ENCODE data around the gene CSRP3. TPM values are rescaled to one million over a fixed set of nuclear protein-coding genes. Genes with fewer than 3 reads are reported as not detected.

The CSRP3 gene
- total and polyA plus RNA-seq, 2 experiments from 2014 or later = 337 to 869 TPM

- Histone ChIP-seq H3K27ac (no peak overlapping the region), H3K27me3 (no peaks in the 10 kb centered on the region), H3K4me3 (no peak overlapping the region), H3K9me3 (ENCODE audit: low read depth) (no peaks in the 10 kb centered on the region), H3K4me1 (ENCODE audit: low read depth) (peaks cover 18% of the 10 kb centered on the region), H3K36me3 (peaks cover 34% of the 10 kb centered on the region)
- no peak for TF ChIP-seq CTCF (IDR thresholded peaks at IDR 0.05; ENCODE audit: low read depth, low read length)
- no peak for DNase-seq (ENCODE audit: low read depth in 1 of 2, low spot score in 1 of 2)
Measured at GRCh38 chr11:19225123-19225522, 23.3 kb upstream of the CSRP3 start.

- peak in 1 of 2 donors; percentile 79 for DNase-seq (ENCODE audit: low read depth in 1 of 2, low spot score in 1 of 2)
- Histone ChIP-seq H3K4me1 (ENCODE audit: low read depth) (peaks cover 31% of the 10 kb centered on the region), H3K9me3 (ENCODE audit: low read depth) (no peaks in the 10 kb centered on the region), H3K27ac (peak overlapping the region; percentile 76), H3K27me3 (no peaks in the 10 kb centered on the region), H3K36me3 (peaks cover 17% of the 10 kb centered on the region), H3K4me3 (no peak overlapping the region)
- no peak for TF ChIP-seq CTCF (IDR thresholded peaks at IDR 0.05; ENCODE audit: low read depth, low read length)
Measured at GRCh38 chr11:19220903-19221724, 19.3 kb upstream of the CSRP3 start.

- H3K36me3 ChIP-seq = peaks cover 1% of the 10 kb centered on the region
- DNase-seq (ENCODE audit: low read depth in 1 of 2, low spot score in 1 of 2) = peak in 1 of 2 donors; percentile 13
- no peak overlapping the region for H3K4me3 ChIP-seq
- peaks cover 31% of the 10 kb centered on the region for H3K4me1 ChIP-seq (ENCODE audit: low read depth)
- H3K27ac ChIP-seq = peak overlapping the region; percentile 3
- H3K27me3 ChIP-seq = no peaks in the 10 kb centered on the region
- TF ChIP-seq CTCF (IDR thresholded peaks at IDR 0.05; ENCODE audit: low read depth, low read length) = no peak
- no peaks in the 10 kb centered on the region for H3K9me3 ChIP-seq (ENCODE audit: low read depth)
Measured at GRCh38 chr11:19218786-19219460, 17.1 kb upstream of the CSRP3 start.

- Histone ChIP-seq H3K4me1 (ENCODE audit: low read depth) (peaks cover 31% of the 10 kb centered on the region), H3K4me3 (no peak overlapping the region), H3K27ac (peak overlapping the region; percentile 3), H3K27me3 (no peaks in the 10 kb centered on the region), H3K36me3 (no peaks in the 10 kb centered on the region), H3K9me3 (ENCODE audit: low read depth) (no peaks in the 10 kb centered on the region)
- no peak for DNase-seq (ENCODE audit: low read depth in 1 of 2, low spot score in 1 of 2)
- no peak for TF ChIP-seq CTCF (IDR thresholded peaks at IDR 0.05; ENCODE audit: low read depth, low read length)
Measured at GRCh38 chr11:19218216-19218615, 16.4 kb upstream of the CSRP3 start.

- no peak for TF ChIP-seq CTCF (IDR thresholded peaks at IDR 0.05; ENCODE audit: low read depth, low read length)
- H3K27me3 ChIP-seq = no peaks in the 10 kb centered on the region
- no peaks in the 10 kb centered on the region for H3K9me3 ChIP-seq (ENCODE audit: low read depth)
Measured at GRCh38 chr11:19216709-19217374, 15.1 kb upstream of the CSRP3 start.

More at GRCh38 chr11:19216709-19217374, 15.1 kb upstream of the CSRP3 start:
- peaks cover 31% of the 10 kb centered on the region for H3K4me1 ChIP-seq (ENCODE audit: low read depth)
- H3K27ac ChIP-seq = no peak overlapping the region
- DNase-seq (ENCODE audit: low read depth in 1 of 2, low spot score in 1 of 2) = no peak
- H3K4me3 ChIP-seq = no peak overlapping the region
- H3K36me3 ChIP-seq = no peaks in the 10 kb centered on the region
